ENCODE measurements around the gene TAF4B.

DNA sequence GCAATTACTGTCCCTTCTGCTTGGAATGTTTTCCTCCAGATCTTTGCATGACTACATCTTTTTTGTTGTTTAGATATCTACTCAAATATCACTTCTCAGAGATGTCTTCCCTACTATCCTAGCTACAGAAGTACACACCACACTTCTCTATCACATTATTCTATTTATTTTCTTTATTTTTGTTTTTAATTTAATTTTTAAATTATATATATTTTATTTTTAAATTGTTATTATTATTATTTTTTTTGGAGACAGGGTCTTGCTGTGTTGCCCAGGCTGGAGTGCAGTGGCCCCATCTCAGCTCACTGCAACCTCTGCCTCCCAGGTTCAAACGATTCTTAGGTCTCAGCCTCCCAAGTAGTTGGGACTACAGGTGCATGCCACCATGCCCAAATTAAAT, 106.7 kb downstream of the TAF4B start:
- TF ChIP-seq, protein P1, sequence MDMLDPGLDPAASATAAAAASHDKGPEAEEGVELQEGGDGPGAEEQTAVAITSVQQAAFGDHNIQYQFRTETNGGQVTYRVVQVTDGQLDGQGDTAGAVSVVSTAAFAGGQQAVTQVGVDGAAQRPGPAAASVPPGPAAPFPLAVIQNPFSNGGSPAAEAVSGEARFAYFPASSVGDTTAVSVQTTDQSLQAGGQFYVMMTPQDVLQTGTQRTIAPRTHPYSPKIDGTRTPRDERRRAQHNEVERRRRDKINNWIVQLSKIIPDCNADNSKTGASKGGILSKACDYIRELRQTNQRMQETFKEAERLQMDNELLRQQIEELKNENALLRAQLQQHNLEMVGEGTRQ (CRISPR knock-in tag; IDR thresholded peaks at IDR 0.05) = no peak
- TF ChIP-seq ARID4B (CRISPR knock-in tag; IDR thresholded peaks at IDR 0.05; ENCODE audit: borderline replicate concordance) (no peak), SMAD4 (CRISPR knock-in tag; IDR thresholded peaks at IDR 0.05) (no peak), PRRX2 (CRISPR knock-in tag; IDR thresholded peaks at IDR 0.05) (no peak), TEAD4 (CRISPR knock-in tag; IDR thresholded peaks at IDR 0.05) (no peak), ATF1 (CRISPR knock-in tag; IDR thresholded peaks at IDR 0.05) (no peak), E2F1 (CRISPR knock-in tag; IDR thresholded peaks at IDR 0.05) (no peak), USF1 (CRISPR knock-in tag; IDR thresholded peaks at IDR 0.05) (no peak)
- TF ChIP-seq, protein P2, sequence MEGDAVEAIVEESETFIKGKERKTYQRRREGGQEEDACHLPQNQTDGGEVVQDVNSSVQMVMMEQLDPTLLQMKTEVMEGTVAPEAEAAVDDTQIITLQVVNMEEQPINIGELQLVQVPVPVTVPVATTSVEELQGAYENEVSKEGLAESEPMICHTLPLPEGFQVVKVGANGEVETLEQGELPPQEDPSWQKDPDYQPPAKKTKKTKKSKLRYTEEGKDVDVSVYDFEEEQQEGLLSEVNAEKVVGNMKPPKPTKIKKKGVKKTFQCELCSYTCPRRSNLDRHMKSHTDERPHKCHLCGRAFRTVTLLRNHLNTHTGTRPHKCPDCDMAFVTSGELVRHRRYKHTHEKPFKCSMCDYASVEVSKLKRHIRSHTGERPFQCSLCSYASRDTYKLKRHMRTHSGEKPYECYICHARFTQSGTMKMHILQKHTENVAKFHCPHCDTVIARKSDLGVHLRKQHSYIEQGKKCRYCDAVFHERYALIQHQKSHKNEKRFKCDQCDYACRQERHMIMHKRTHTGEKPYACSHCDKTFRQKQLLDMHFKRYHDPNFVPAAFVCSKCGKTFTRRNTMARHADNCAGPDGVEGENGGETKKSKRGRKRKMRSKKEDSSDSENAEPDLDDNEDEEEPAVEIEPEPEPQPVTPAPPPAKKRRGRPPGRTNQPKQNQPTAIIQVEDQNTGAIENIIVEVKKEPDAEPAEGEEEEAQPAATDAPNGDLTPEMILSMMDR (IDR thresholded peaks at IDR 0.05) = no peak
- TF ChIP-seq, protein P3, sequence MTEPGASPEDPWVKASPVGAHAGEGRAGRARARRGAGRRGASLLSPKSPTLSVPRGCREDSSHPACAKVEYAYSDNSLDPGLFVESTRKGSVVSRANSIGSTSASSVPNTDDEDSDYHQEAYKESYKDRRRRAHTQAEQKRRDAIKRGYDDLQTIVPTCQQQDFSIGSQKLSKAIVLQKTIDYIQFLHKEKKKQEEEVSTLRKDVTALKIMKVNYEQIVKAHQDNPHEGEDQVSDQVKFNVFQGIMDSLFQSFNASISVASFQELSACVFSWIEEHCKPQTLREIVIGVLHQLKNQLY (CRISPR knock-in tag; IDR thresholded peaks at IDR 0.05) = no peak

Data from WTC11 (cell line).